Measurements from ENCODE around the gene YTHDF2. TPM values are rescaled to one million over a fixed set of nuclear protein-coding genes. Genes with fewer than 3 reads are reported as not detected.

Gene YTHDF2
- total RNA-seq, 2 experiments from 2014 or later, result 74.3 to 80.1 TPM

- Mint-ChIP-seq H3K4me3 (no peak overlapping the region), H3K4me1 (ENCODE audit: low read depth) (no peaks in the 10 kb centered on the region), H3K27me3 (peaks cover 1% of the 10 kb centered on the region), H3K9me3 (no peaks in the 10 kb centered on the region), H3K36me3 (no peaks in the 10 kb centered on the region), H3K27ac (no peak overlapping the region)
- POLR2A ChIA-PET, result no interaction called here
- DNase-seq, result no peak
- intact Hi-C loops (cut with micrococcal nuclease), result no loop called here
- CTCF ChIA-PET, result interaction anchor here (1.2 kb wide), 1 partner anchor 73 kb away, joined by 3 read pairs; no protein-coding TSS in a partner anchor
Observed at GRCh38 chr1:28804071-28804470, 67.3 kb downstream of the YTHDF2 start.

GRCh38 chr1:28807046-28807445 lies 70.3 kb downstream of the YTHDF2 start:
- ChIA-PET POLR2A (no interaction called here), CTCF (interaction anchor here (0.9 kb wide), 1 partner anchor 20 kb away, joined by 3 read pairs; no protein-coding TSS in a partner anchor)
- no peak overlapping the region for H3K4me3 Mint-ChIP-seq
- H3K27ac Mint-ChIP-seq, result no peak overlapping the region
- H3K27me3 Mint-ChIP-seq, result peaks cover 20% of the 10 kb centered on the region
- no peaks in the 10 kb centered on the region for H3K9me3 Mint-ChIP-seq
- DNase-seq, result no peak
- H3K36me3 Mint-ChIP-seq, result no peaks in the 10 kb centered on the region
- intact Hi-C loops (cut with micrococcal nuclease), result no loop called here
- no peaks in the 10 kb centered on the region for H3K4me1 Mint-ChIP-seq (ENCODE audit: low read depth)

- peaks cover 25% of the 10 kb centered on the region for H3K27me3 Mint-ChIP-seq
- intact Hi-C loops (cut with micrococcal nuclease), result no loop called here
- H3K9me3 Mint-ChIP-seq, result no peaks in the 10 kb centered on the region
- no peak overlapping the region for H3K27ac Mint-ChIP-seq
- no peak for DNase-seq
- ChIA-PET POLR2A (no interaction called here), CTCF (interaction anchor here (0.9 kb wide), 1 partner anchor 21 kb away, joined by 3 read pairs; no protein-coding TSS in a partner anchor)
- peaks cover 3% of the 10 kb centered on the region for H3K4me1 Mint-ChIP-seq (ENCODE audit: low read depth)
- no peaks in the 10 kb centered on the region for H3K36me3 Mint-ChIP-seq
- no peak overlapping the region for H3K4me3 Mint-ChIP-seq
Observed at GRCh38 chr1:28807986-28808385, 71.2 kb downstream of the YTHDF2 start.

- H3K36me3 Mint-ChIP-seq, result no peaks in the 10 kb centered on the region
- H3K27me3 Mint-ChIP-seq, result peaks cover 53% of the 10 kb centered on the region
- CTCF ChIA-PET, result no interaction called here
- no peak for DNase-seq
- H3K9me3 Mint-ChIP-seq, result no peaks in the 10 kb centered on the region
- H3K4me1 Mint-ChIP-seq (ENCODE audit: low read depth), result peaks cover 3% of the 10 kb centered on the region
- no peak overlapping the region for H3K4me3 Mint-ChIP-seq
- POLR2A ChIA-PET, result interaction anchor here (0.5 kb wide), 1 partner anchor 355 kb away, joined by 3 read pairs; no protein-coding TSS in a partner anchor
- intact Hi-C loops (cut with micrococcal nuclease), result no loop called here
- no peak overlapping the region for H3K27ac Mint-ChIP-seq
Observed at GRCh38 chr1:28811369-28811765, 74.6 kb downstream of the YTHDF2 start.

GRCh38 chr1:28811766-28812668 lies 75.3 kb downstream of the YTHDF2 start, which contains the start of gene OPRD1:
Gene OPRD1 (plus strand): TSS chr1:28812170. CDS start chr1:28812384, 214 bp downstream.
- intact Hi-C loops (cut with micrococcal nuclease), result no loop called here
- Mint-ChIP-seq H3K9me3 (no peaks in the 10 kb centered on the region), H3K36me3 (no peaks in the 10 kb centered on the region), H3K4me1 (ENCODE audit: low read depth) (peaks cover 3% of the 10 kb centered on the region), H3K27me3 (peaks cover 55% of the 10 kb centered on the region), H3K4me3 (no peak within 1 kb of the TSS), H3K27ac (no peak within 1 kb of the TSS)
- CTCF ChIA-PET, result no interaction called here
- DNase-seq, result no peak
- POLR2A ChIA-PET, result interaction anchor here (0.5 kb wide), 1 partner anchor 355 kb away, joined by 3 read pairs; no protein-coding TSS in a partner anchor

GRCh38 chr1:28812669-28813468 lies 76.1 kb downstream of the YTHDF2 start:
- Mint-ChIP-seq H3K27me3 (peaks cover 57% of the 10 kb centered on the region), H3K36me3 (no peaks in the 10 kb centered on the region), H3K27ac (no peak overlapping the region), H3K4me1 (ENCODE audit: low read depth) (peaks cover 3% of the 10 kb centered on the region), H3K9me3 (no peaks in the 10 kb centered on the region), H3K4me3 (no peak overlapping the region)
- DNase-seq, result no peak
- ChIA-PET CTCF (interaction anchor here (0.6 kb wide), 1 partner anchor 63 kb away, joined by 3 read pairs; no protein-coding TSS in a partner anchor), POLR2A (no interaction called here)
- intact Hi-C loops (cut with micrococcal nuclease), result no loop called here

GRCh38 chr1:28813931-28814465 lies 77.3 kb downstream of the YTHDF2 start:
- Mint-ChIP-seq H3K27me3 (peaks cover 62% of the 10 kb centered on the region), H3K27ac (no peak overlapping the region), H3K4me1 (ENCODE audit: low read depth) (peaks cover 3% of the 10 kb centered on the region), H3K9me3 (no peaks in the 10 kb centered on the region), H3K4me3 (no peak overlapping the region), H3K36me3 (no peaks in the 10 kb centered on the region)
- no peak for DNase-seq
- intact Hi-C loops (cut with micrococcal nuclease), result no loop called here
- ChIA-PET CTCF (interaction anchor here (1.0 kb wide), 1 partner anchor 63 kb away, joined by 3 read pairs; no protein-coding TSS in a partner anchor), POLR2A (no interaction called here)

- peaks cover 55% of the 10 kb centered on the region for H3K27me3 Mint-ChIP-seq
- no peak for DNase-seq
- H3K9me3 Mint-ChIP-seq, result no peaks in the 10 kb centered on the region
- no peaks in the 10 kb centered on the region for H3K36me3 Mint-ChIP-seq
- intact Hi-C loops (cut with micrococcal nuclease), result no loop called here
- H3K27ac Mint-ChIP-seq, result no peak overlapping the region
- peaks cover 3% of the 10 kb centered on the region for H3K4me1 Mint-ChIP-seq (ENCODE audit: low read depth)
- no peak overlapping the region for H3K4me3 Mint-ChIP-seq
- ChIA-PET POLR2A (interaction anchor here (0.6 kb wide), 1 partner anchor 304 kb away, joined by 3 read pairs; no protein-coding TSS in a partner anchor), CTCF (interaction anchor here (0.8 to 1.1 kb wide), 3 partner anchors 31 to 61 kb away, joined by 3 to 4 read pairs (median 4); no protein-coding TSS in a partner anchor)
Observed at GRCh38 chr1:28815533-28816185, 78.9 kb downstream of the YTHDF2 start.

- H3K4me1 Mint-ChIP-seq (ENCODE audit: low read depth), result peaks cover 3% of the 10 kb centered on the region
- no peak overlapping the region for H3K4me3 Mint-ChIP-seq
- no peak for DNase-seq
- intact Hi-C loops (cut with micrococcal nuclease), result no loop called here
- POLR2A ChIA-PET, result no interaction called here
- no peak overlapping the region for H3K27ac Mint-ChIP-seq
- H3K27me3 Mint-ChIP-seq, result peaks cover 45% of the 10 kb centered on the region
- no peaks in the 10 kb centered on the region for H3K36me3 Mint-ChIP-seq
- CTCF ChIA-PET, result interaction anchor here (1.0 kb wide), 1 partner anchor 60 kb away, joined by 3 read pairs; no protein-coding TSS in a partner anchor
- no peaks in the 10 kb centered on the region for H3K9me3 Mint-ChIP-seq
Observed at GRCh38 chr1:28817133-28817532, 80.4 kb downstream of the YTHDF2 start.

GRCh38 chr1:28819020-28819419 lies 82.3 kb downstream of the YTHDF2 start:
- H3K27ac Mint-ChIP-seq, result no peak overlapping the region
- ChIA-PET POLR2A (no interaction called here), CTCF (no interaction called here)
- no peaks in the 10 kb centered on the region for H3K4me1 Mint-ChIP-seq (ENCODE audit: low read depth)
- H3K4me3 Mint-ChIP-seq, result no peak overlapping the region
- no peak for DNase-seq
- no peaks in the 10 kb centered on the region for H3K36me3 Mint-ChIP-seq
- intact Hi-C loops (cut with micrococcal nuclease), result no loop called here
- peaks cover 30% of the 10 kb centered on the region for H3K27me3 Mint-ChIP-seq
- no peaks in the 10 kb centered on the region for H3K9me3 Mint-ChIP-seq
